GM21367 (cell line): ENCODE measurements around the gene EFCAB8.
"Not testable (repeated sequence)": the region's sequence is repeated elsewhere in the genome, so short reads cannot be mapped to it uniquely, and the experiment has no call there.

Experiments used
- ATAC-seq: cut with Tn5 transposase; IDR thresholded peaks from one replicate; pipeline ENCODE4 v1.9.1; 2021; ENCODE audit not compliant: unreplicated experiment

The EFCAB8 gene

GRCh38 chr20:32887492-32887891, 28.8 kb downstream of the EFCAB8 start:
- no peak for ATAC-seq

- no peak for ATAC-seq
Measured at GRCh38 chr20:32888636-32889035, 29.9 kb downstream of the EFCAB8 start.

GRCh38 chr20:32889281-32889680, 30.6 kb downstream of the EFCAB8 start:
- ATAC-seq = no peak

GRCh38 chr20:32891491-32891890, 32.8 kb downstream of the EFCAB8 start:
- no peak for ATAC-seq

GRCh38 chr20:32891926-32892660, 33.4 kb downstream of the EFCAB8 start:
- ATAC-seq = no peak

- no peak for ATAC-seq
Measured at GRCh38 chr20:32893263-32894025, 34.7 kb downstream of the EFCAB8 start.

DNA sequence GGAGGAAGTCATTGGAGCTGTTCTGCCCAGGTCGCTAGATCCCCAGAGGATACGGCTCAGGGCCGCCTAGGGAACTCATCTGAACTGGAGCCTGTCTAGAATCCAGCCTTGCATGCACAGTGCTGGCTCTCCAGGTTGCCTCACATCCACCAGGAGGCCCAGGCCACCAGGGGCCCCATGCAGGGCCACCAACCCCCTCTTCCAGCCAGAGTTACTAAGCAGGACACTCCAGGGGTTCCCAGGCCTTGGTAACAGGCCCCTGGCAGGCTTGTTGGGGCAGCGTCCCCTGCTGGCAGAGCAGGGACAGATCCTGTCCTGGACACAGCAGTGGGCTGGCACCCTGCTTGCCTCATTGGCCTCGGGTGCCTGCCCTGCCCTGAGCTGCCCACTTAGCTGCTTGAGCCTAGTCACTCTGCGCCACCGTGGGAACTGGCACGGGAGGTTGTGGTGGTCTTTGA, 35.3 kb downstream of the EFCAB8 start:
- ATAC-seq = no peak

DNA sequence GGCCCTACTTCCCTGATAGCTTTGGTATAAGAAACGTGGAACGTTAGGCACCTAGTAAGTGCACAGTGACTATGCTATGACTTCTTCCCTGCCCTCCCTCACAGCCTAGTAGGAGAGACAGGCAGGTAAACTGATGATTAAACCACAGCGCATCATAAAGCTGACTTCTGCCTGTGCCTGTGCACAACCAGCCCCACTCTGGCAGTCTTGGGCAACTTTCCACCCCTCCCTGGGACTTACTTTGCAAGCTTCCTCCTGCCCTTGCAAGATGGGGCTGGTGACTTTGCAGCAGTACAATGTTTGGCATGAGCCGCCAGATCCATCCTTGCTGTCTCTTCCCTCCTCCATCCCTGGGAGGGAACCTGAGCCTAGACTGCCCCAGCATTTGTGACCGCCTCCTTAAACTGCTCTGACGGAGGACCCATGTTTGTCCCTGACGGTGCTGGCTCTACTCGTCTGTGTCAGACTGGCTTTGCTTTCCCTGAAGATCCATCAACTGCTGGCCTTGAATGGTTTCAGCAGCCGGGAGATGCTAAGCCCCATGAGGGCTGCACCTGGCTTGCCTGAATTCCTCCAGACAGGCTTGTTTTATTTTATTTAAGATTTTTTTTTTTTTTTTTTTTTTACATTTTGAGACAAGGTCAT, 36.1 kb downstream of the EFCAB8 start:
- ATAC-seq = no peak

DNA sequence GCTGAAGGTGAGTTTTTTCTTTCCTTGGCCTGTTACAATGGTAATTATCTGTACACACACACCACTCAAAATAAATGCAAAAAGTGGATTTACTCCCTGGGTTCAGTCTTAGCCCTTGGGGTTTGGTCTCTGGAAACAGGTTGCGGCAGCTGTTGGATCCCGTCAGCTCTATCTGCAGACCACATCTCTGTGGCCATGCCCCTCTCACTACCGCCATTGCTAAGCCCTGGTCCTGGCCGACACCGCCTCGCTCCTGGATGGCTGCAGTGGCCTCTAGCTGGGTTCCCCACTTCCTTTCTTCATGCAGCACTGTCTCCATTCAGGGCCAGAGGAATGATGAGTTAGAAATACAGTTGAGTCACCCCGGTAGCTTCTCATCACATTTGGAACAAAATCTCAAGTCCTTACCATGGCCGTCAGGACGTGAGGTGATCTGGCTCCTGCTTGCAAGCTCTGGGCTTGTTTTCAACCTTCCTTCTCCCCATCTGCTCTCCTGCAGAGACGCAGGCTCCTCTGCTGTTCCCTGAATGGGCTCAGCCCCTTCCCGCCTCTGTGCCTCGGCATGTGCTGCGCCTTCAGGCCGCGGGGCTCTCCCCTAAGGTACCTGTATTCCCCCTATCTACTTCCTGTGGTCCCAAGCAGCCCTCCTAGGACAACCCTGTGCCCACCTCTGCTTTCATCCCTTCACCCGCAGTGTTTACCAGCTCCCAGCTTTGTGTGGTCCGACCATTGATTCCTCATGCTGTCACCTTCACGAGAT, 38.0 kb downstream of the EFCAB8 start:
- no peak for ATAC-seq

GRCh38 chr20:32898729-32899128, 40.0 kb downstream of the EFCAB8 start:
- no peak for ATAC-seq

- ATAC-seq = no peak
Measured at GRCh38 chr20:32902456-32903420, 44.0 kb downstream of the EFCAB8 start.

GRCh38 chr20:32903666-32904175, 45.0 kb downstream of the EFCAB8 start:
- ATAC-seq = no peak

GRCh38 chr20:32904678-32905077, 46.0 kb downstream of the EFCAB8 start:
- ATAC-seq = not testable (repeated sequence)

GRCh38 chr20:32906200-32906599, 47.5 kb downstream of the EFCAB8 start:
- no peak for ATAC-seq

DNA sequence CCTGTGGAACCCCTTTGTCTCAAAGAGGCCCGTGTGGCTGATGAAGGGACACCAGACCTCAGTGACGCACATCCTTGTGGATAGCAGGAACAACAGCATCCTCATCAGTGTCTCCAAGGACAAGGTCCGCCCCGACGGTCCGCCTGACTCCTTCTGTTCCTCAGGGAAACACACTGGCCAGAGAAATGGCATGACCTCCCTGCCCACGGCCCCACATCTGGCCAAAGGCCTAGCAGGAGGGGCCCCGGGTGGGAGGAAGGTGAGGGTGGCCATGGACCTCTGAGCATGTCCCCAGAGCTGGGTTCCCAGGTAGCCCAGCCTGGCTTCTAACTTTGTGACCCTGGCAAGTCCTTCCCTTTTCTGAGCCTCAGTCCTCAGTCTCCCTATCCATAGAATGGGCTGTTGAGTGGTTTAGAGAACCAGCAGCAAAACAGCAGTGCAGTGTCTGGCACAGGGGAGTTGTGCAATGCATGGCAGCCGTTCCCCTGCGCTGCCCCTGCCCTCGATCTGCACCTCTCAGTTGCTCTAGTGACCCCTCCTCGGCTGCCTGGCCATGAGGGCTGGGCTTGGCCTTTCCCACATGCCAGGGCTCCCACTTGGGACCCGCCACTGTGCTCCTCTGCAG, 48.3 kb downstream of the EFCAB8 start:
- ATAC-seq = no peak

DNA sequence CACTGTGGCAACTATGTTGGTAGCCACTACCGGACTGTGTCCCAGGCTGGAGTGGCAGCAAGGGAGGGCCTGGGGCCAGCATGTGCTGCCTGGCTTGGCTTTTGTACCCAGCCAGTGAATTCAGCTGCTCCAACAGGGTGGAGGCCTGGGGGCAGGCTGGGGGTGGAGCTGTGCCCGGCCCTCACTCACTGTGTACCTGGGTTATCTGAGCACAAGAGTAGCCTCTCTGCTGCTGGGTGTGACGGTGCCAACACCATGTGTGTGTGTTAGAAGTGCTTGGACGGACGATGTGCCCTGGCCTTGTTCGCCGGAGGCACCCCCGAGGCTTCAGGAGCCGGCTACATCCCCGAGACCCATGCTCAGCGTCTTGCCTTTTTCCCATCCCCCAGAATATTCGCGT, 49.2 kb downstream of the EFCAB8 start:
- no peak for ATAC-seq

DNA sequence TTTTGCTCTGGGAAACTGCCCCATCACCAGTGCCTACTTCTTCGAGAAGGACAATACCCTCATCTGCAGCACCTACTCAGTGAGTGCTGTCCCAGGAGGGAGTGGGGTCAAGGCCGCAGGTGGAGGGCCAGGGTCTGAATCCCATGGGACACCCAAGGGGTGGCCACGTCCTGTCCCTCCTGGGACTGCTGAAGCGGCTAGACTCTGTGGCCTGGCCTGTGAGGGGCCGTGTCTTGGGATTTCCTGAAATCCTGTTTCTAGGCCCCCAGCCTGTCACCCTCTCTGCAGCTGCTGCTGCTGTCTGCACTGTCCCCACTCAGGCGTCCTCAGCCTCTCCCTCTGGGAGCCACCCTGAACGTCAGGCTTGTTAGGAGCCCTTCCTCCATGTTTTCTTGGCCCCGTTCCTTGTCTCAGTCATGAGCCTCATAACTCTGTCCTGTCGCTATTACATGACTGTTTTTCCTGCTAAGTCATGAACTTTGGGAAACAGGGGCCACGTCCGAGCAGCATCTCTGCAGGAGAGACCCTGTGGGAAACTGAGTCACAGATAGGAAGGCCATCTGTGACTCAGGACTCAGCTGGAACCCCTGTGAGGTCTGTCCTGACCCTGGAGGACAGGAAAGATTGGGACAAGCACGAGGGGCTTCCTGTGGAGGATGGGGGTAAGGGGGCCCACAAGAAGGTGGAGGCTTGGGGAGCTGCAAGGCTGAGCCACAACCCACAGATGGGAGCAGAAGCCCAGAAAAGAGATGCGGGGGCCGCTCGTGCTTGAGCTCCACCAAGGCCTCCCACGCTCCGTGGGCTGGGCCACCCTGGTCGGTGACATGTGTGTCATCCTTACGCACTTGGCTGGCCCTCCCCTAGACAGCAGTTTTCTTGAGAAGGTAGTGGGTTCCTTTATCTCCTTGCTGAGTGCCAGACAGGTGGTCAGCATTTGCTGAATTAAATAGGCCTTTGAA, 49.9 kb downstream of the EFCAB8 start:
- no peak for ATAC-seq

- no peak for ATAC-seq
Measured at GRCh38 chr20:32909451-32909850, 50.7 kb downstream of the EFCAB8 start.
